ENCODE data around the gene MMS19.

MMS19 gene

GRCh38 chr10:97494863-97495506, 3.2 kb downstream of the MMS19 start:
- peak overlapping the region; percentile 16 for H3K4me3 ChIP-seq (ENCODE audit: low read length)
- DNase-seq (ENCODE audit: low read depth), result peak; percentile 77
- TF ChIP-seq, protein P1, sequence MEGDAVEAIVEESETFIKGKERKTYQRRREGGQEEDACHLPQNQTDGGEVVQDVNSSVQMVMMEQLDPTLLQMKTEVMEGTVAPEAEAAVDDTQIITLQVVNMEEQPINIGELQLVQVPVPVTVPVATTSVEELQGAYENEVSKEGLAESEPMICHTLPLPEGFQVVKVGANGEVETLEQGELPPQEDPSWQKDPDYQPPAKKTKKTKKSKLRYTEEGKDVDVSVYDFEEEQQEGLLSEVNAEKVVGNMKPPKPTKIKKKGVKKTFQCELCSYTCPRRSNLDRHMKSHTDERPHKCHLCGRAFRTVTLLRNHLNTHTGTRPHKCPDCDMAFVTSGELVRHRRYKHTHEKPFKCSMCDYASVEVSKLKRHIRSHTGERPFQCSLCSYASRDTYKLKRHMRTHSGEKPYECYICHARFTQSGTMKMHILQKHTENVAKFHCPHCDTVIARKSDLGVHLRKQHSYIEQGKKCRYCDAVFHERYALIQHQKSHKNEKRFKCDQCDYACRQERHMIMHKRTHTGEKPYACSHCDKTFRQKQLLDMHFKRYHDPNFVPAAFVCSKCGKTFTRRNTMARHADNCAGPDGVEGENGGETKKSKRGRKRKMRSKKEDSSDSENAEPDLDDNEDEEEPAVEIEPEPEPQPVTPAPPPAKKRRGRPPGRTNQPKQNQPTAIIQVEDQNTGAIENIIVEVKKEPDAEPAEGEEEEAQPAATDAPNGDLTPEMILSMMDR (conservative IDR thresholded peaks at IDR 0.05; ENCODE audit: low read depth, low read length), result no peak

GRCh38 chr10:97494151-97494550, 4.1 kb downstream of the MMS19 start:
- no peak for DNase-seq (ENCODE audit: low read depth)
- TF ChIP-seq, protein P1 (conservative IDR thresholded peaks at IDR 0.05; ENCODE audit: low read depth, low read length), result no peak

DNA sequence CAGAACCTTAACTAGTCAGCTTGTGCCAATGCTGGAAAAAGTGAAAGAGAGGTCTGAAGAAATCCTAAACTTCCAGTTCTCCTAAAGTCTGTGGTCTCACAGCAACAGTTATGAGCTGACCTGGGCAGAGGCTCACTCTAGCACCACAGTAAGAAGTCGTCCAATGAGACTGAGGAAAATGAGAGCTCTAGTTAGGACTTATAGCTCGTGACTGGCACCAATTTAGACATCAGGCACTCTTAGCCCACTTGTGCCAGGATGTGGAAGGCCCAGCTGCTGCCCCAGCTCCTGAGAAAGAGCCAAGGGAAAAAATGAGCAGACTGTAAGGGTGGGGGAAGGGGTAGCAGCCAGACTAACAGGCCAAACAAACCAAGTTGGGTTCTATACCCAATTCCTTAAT, 7.6 kb downstream of the MMS19 start:
- TF ChIP-seq, protein P1 (conservative IDR thresholded peaks at IDR 0.05; ENCODE audit: low read depth, low read length), result no peak
- peak; percentile 94 for DNase-seq (ENCODE audit: low read depth)
- no peak overlapping the region for H3K4me3 ChIP-seq (ENCODE audit: low read length)

More at GRCh38 chr10:97494151-97494550, 4.1 kb downstream of the MMS19 start:
- H3K4me3 ChIP-seq (ENCODE audit: low read length), result no peak overlapping the region

GRCh38 chr10:97485647-97486281, 12.5 kb downstream of the MMS19 start:
- no peak for DNase-seq (ENCODE audit: low read depth)
- no peak overlapping the region for H3K4me3 ChIP-seq (ENCODE audit: low read length)
- TF ChIP-seq, protein P1 (conservative IDR thresholded peaks at IDR 0.05; ENCODE audit: low read depth, low read length), result no peak

DNA sequence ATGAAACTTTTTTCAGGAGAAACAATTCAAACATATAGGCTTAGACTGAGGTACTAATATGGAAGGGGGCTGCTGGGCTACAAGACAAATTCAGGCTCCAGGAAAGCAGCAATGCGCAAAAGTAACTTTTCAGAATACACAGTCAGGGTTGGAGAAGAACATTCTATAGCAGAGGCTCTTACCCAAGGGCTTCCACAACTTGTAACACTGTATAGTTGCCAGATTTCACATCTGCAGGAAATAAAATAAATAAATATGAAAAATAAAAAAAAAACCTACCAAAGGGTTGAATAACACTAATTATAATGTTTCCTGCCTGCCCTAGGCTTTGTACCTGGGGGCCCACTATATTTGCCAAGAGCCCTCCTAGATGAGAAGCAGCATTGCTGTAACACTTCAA, 14.3 kb downstream of the MMS19 start:
- H3K4me3 ChIP-seq (ENCODE audit: low read length), result no peak overlapping the region
- TF ChIP-seq, protein P1 (conservative IDR thresholded peaks at IDR 0.05; ENCODE audit: low read depth, low read length), result no peak
- no peak for DNase-seq (ENCODE audit: low read depth)

DNA sequence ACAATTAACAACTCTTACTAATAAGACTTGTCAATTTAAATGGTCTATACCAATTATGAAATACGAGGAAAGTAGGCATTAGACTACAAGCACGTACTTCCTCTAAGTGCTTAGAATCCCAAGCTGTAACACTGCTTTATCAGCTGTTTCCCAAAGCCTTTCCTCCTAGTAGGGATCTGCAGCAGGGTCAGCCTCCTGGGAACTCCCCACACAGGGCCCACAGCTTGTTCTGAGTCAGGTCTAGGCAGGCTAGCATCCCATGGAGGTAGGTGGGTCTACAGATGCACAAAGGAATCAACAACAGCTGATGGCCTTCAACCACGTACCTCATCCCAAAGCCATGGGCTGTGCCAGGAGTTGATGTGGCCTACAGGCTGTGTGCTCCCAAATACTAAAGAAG, 14.7 kb downstream of the MMS19 start:
- H3K4me3 ChIP-seq (ENCODE audit: low read length), result no peak overlapping the region
- no peak for DNase-seq (ENCODE audit: low read depth)
- TF ChIP-seq, protein P1 (conservative IDR thresholded peaks at IDR 0.05; ENCODE audit: low read depth, low read length), result no peak

DNA sequence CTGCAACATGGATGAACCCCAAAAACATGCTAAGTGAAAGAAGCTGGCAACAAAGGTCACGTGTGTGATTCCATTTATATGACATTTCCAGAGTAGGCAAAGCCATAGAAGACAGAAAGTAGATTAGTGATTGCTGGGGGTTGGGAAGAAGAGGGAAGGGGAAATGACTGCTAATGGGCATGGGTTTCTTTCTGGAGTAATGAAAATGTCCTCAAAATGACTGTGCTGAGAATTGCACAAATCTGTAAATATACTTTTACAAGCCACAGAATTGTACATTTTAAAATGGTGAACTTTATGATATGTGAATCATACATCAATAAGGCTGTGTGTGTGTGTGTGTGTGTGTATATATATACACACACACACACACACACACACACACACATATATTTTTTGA, 15.8 kb downstream of the MMS19 start:
- TF ChIP-seq, protein P1 (conservative IDR thresholded peaks at IDR 0.05; ENCODE audit: low read depth, low read length), result no peak
- DNase-seq (ENCODE audit: low read depth), result no peak
- no peak overlapping the region for H3K4me3 ChIP-seq (ENCODE audit: low read length)
